ENCODE measurements around the gene SCN4A. TPM values are rescaled to one million over a fixed set of nuclear protein-coding genes. Genes with fewer than 3 reads are reported as not detected.

Gene SCN4A
- total RNA-seq, 1 experiment from 2014 or later, result 1.4 TPM

GRCh38 chr17:63934183-63935112, 38.3 kb downstream of the SCN4A start:
- ChIA-PET POLR2A (ENCODE audit: unreplicated experiment) (interaction anchor here (0.6 kb wide), 1 partner anchor 312 kb away, joined by 3 read pairs; the partner anchor contains the start of gene MAP3K3), CTCF (no interaction called here)
- Histone ChIP-seq H3K36me3 (ENCODE audit: low read depth) (no peaks in the 10 kb centered on the region), H3K4me1 (replicated peaks; ENCODE audit: insufficient read depth) (no peaks in the 10 kb centered on the region), H3K4me2 (no peak overlapping the region), H3K27me3 (ENCODE audit: insufficient read depth, low read depth) (peaks cover 14% of the 10 kb centered on the region; the same call in 1 of the 2 replicates), H4K20me1 (ENCODE audit: insufficient read depth) (no peaks in the 10 kb centered on the region), H3K79me2 (ENCODE audit: low read depth) (no peaks in the 10 kb centered on the region), H2AFZ (no peak overlapping the region), H3K27ac (no peak overlapping the region), H3K4me3 (no peak overlapping the region), H3F3A (ENCODE audit: insufficient read depth, low read depth) (no peaks in the 10 kb centered on the region), H3K9me3 (ENCODE audit: insufficient read depth, low read depth) (no peaks in the 10 kb centered on the region), H3K9me2 (ENCODE audit: insufficient read depth) (no peaks in the 10 kb centered on the region)
- no peak for DNase-seq
- intact Hi-C loops (cut with micrococcal nuclease; ENCODE audit: unreplicated experiment), result no loop called here
- TF ChIP-seq CTCF (conservative IDR thresholded peaks at IDR 0.05) (no peak), EZH2 (IDR thresholded peaks at IDR 0.05; ENCODE audit: low read depth) (no peak)
- BruUV-seq (replicated peaks), result no TSS peak

GRCh38 chr17:63933598-63933997, 39.1 kb downstream of the SCN4A start:
- H3K4me3 ChIP-seq, result no peak overlapping the region
- no peaks in the 10 kb centered on the region for H3K9me2 ChIP-seq (ENCODE audit: insufficient read depth)
- no peak overlapping the region for H3K27ac ChIP-seq
- H3K27me3 ChIP-seq (ENCODE audit: insufficient read depth, low read depth), result peaks cover 14% of the 10 kb centered on the region; the same call in 1 of the 2 replicates
- POLR2A ChIA-PET (ENCODE audit: unreplicated experiment), result no interaction called here
- no peak overlapping the region for H3K4me2 ChIP-seq
- H3K9me3 ChIP-seq (ENCODE audit: insufficient read depth, low read depth), result no peaks in the 10 kb centered on the region
- no TSS peak for BruUV-seq (replicated peaks)
- no peaks in the 10 kb centered on the region for H3K79me2 ChIP-seq (ENCODE audit: low read depth)
- DNase-seq, result no peak
- H2AFZ ChIP-seq, result no peak overlapping the region
- H3K4me1 ChIP-seq (replicated peaks; ENCODE audit: insufficient read depth), result no peaks in the 10 kb centered on the region
- no peaks in the 10 kb centered on the region for H3F3A ChIP-seq (ENCODE audit: insufficient read depth, low read depth)
- H4K20me1 ChIP-seq (ENCODE audit: insufficient read depth), result no peaks in the 10 kb centered on the region
- no peaks in the 10 kb centered on the region for H3K36me3 ChIP-seq (ENCODE audit: low read depth)
- intact Hi-C loops (cut with micrococcal nuclease; ENCODE audit: unreplicated experiment), result no loop called here
- CTCF ChIA-PET, result no interaction called here
- no peak for TF ChIP-seq CTCF (conservative IDR thresholded peaks at IDR 0.05)
- TF ChIP-seq EZH2 (IDR thresholded peaks at IDR 0.05; ENCODE audit: low read depth), result no peak

GRCh38 chr17:63932721-63933120, 40.0 kb downstream of the SCN4A start:
- Histone ChIP-seq H3K9me3 (ENCODE audit: insufficient read depth, low read depth) (no peaks in the 10 kb centered on the region), H3K27me3 (ENCODE audit: insufficient read depth, low read depth) (peaks cover 14% of the 10 kb centered on the region; the same call in 1 of the 2 replicates), H4K20me1 (ENCODE audit: insufficient read depth) (no peaks in the 10 kb centered on the region), H2AFZ (no peak overlapping the region), H3K27ac (no peak overlapping the region), H3K9me2 (ENCODE audit: insufficient read depth) (no peaks in the 10 kb centered on the region), H3K4me2 (no peak overlapping the region), H3K4me3 (no peak overlapping the region), H3F3A (ENCODE audit: insufficient read depth, low read depth) (no peaks in the 10 kb centered on the region), H3K79me2 (ENCODE audit: low read depth) (no peaks in the 10 kb centered on the region), H3K36me3 (ENCODE audit: low read depth) (no peaks in the 10 kb centered on the region), H3K4me1 (replicated peaks; ENCODE audit: insufficient read depth) (no peaks in the 10 kb centered on the region)
- TF ChIP-seq EZH2 (IDR thresholded peaks at IDR 0.05; ENCODE audit: low read depth) (no peak), CTCF (conservative IDR thresholded peaks at IDR 0.05) (no peak)
- POLR2A ChIA-PET (ENCODE audit: unreplicated experiment), result no interaction called here
- CTCF ChIA-PET, result no interaction called here
- no peak for DNase-seq
- no TSS peak for BruUV-seq (replicated peaks)
- intact Hi-C loops (cut with micrococcal nuclease; ENCODE audit: unreplicated experiment), result no loop called here

Data from PC-9 (cell line).